ENCODE measurements around the gene ACOT9.
"Not testable (repeated sequence)": the region's sequence is repeated elsewhere in the genome, so short reads cannot be mapped to it uniquely, and the experiment has no call there.

Gene ACOT9

DNA sequence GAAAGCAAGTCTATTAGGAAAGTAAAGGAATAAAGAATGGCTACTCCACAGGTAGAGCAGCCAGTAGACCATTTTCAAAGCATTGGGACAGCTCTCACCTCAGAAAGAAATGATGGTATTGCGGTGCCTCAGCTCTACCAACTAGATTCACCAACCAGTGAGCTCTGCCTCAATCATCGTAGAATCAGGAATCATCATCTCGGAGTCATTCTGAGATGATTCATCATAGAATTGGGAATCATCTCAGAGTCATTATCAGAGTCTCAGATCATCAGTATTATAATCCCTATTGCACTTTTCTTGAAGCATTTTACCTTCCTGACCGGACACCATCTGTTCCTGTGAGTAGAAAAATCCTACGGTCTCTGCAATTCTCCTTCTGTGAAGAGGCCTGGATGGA lies 22.4 kb upstream of the ACOT9 start:
- DNase-seq (ENCODE audit: low read depth) = no peak

DNA sequence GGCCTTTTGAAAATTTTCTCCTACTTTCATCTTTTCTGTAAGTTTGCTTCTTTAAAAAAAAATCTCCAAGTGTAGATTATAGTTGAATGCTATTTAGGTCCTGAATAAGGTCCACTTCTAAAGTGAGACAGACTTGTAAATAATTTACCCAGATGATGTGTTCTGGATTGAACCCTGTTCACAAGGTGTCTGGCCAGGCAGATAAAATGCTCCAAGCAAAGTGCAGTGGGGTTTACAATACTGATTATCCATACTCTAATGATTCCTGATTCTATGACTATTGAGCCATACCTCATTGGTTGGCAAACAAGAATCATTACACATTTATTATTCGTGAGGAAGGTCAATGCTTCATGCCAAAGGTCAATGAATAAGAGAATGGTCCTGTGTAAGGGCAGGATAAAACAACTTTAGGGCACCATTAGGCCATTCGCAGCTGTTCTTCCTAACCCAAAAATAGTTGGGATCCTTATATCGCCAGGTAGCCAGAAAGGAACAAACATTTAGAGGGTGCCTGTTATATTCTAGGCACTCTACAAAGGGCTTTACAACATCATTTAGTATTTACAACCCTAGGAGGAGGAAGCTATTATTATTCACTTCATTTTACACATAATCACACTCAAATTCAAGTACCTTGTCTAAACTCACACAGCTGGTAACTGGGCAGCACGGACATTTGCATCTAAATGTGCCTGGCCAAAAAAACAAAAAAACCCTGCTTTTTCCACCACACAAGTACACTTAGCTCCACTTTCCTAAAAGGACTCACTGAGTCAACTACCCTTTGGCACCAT lies 21.3 kb upstream of the ACOT9 start:
- DNase-seq (ENCODE audit: low read depth) = no peak

DNA sequence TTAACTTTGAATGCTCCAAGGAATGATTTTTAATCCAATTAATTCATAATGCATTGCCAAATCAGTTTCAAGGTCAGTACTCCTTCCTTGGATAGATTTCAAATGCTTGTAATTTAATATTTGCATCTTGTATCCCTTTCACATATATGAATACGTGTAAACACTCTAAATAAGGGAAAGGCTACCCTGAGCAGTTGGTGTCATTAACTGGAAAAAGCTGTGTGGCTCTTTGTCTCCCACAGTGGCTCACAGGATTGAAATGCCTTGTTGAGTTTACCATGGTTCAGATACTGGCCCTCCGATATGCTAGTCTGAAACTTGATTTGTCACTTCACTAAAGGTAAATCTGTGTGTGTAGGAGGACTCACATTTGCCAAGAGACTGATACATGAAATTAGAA lies 16.7 kb upstream of the ACOT9 start:
- no peak for DNase-seq (ENCODE audit: low read depth)

DNA sequence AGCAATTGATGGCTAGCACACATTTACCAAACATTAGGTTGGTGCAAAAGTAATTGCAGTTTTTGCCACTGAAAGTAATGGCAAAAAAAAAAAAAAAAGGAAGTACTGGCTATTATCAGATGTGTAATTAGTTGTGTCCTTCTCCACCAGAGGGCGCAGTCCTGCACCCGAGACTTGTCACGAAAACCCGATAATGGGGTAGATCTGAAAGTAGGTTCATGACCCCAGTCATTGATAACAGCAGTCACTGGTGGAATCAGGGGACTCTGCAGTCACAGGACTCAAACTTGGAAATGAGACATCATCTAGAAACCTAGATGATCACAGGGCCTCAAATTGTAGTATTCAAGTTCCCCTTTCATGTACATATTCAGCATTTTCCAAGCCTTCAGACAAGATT lies 13.1 kb upstream of the ACOT9 start:
- DNase-seq (ENCODE audit: low read depth) = peak; percentile 22

DNA sequence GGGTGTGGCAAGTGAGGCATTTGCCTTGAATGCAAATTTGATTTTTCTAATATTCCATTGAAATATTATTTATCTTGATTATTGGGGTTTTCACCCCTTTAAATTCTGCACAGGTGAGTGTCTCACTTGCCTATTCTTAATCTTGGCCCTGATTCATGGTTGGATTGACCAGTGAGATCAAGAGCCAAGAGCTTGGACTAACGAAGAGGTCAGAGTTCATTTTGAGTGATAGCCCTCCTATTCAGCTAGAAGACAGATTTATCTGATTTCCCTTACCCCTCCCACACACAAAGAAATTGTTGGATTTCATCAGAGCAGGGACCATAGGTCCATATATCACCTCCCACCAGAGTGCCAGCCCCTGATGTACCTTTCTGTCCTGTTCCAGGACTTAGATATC lies 11.6 kb upstream of the ACOT9 start:
- DNase-seq (ENCODE audit: low read depth) = no peak

DNA sequence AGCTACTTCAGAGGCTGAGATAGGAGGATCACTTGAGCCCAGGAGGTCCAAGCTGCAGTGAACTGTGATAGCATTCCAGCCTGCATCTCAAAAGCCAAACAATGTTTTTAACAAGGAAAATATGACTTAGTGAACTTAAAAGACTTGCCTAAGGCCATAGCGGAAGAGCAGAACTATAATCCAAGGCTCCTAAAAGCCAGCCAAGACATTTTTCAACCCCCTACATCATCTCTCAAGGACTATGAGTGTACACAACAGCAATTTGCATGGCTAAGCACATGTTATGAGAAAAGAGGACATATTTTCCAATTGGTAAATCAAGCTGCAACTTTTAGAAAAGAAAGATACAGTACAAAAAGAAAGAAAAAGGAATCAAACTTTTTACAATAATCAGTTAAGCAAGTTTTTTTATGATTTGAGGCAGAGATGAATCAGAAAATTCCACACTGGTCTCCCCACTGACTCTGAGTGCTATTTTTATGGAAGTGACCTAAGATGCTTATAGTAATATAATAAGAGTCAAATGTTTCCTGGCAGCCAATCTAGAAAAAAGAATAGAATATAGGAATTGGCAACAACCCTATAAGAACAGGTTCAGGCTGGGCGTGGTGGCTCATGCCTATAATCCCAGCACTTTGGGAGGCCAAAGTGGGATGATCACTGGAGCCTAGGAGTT lies 9.8 kb upstream of the ACOT9 start:
- DNase-seq (ENCODE audit: low read depth) = no peak

DNA sequence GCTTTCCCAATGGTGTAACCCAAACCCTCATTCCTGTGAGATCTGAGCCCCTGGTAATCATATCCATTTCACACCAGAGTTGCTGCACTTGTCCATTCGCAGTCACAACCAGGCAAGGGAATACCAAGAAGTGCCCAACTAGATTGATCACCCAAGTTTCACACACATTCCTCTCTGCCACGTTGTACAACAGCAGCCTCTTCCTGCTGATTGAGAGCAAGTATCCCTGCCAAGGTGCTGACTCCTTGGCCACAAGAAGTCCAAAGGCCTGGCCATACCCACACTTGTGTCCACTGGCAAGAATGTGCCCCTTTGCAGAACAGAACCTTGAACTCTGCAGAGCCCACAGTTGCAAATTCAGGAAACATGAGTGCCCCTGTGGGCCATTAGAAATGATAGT lies 6.5 kb upstream of the ACOT9 start:
- no peak for DNase-seq (ENCODE audit: low read depth)

DNA sequence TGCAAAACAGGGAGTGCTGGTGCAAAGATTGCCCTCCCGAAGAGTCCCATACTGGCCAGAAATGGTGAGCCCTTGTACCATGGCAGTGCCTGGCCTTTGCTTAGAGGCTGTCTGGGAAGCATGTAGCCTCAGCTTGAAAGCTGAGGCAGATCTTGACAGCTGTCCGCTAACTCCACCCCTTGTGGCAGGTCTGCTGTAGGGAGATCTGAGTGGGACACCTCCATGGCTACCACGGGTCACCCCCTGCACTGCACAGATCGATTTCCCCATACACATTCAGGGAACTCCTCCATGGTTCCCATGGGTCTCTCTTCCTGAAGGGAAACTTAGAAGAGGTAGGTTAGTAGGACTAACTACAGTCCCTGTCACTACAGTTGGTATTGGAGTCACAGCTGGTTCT lies 6.1 kb upstream of the ACOT9 start:
- DNase-seq (ENCODE audit: low read depth) = no peak

DNA sequence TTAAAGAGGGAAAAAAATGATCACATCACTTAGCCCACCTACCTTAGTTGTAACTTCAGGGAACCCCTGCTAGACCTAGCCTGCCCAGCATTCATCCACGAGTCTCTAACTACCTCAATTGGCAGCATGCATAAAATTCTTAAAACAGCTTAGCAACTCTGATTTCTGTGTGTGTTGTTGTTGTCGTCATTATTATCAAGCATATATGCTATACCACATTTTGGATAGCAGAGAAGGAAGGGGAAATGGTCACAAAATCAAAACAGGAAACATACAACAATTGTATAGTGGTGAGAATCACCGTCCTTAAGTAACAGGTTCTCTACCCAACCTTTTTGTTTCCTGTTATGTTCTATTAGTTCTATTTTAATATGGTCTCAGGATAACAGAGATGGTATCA lies 2.7 kb upstream of the ACOT9 start:
- DNase-seq (ENCODE audit: low read depth) = no peak

DNA sequence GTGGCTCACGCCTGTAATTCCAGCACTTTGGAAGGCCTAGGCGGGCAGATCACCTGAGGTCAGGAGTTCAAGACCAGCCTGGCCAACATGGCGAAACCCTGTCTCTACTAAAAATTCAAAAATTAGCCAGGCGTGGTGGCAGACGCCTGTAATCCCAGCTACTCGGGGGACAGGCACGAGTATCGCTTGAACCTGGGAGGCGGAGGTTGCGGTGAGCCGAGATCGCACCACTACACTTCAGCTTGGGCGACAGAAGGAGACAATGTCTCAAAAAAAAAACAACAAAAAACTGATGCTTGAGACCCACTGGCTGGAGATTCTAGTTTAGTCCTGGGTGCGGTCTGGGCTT lies 521 bp upstream of the ACOT9 start:
- DNase-seq (ENCODE audit: low read depth) = not testable (repeated sequence)

DNA sequence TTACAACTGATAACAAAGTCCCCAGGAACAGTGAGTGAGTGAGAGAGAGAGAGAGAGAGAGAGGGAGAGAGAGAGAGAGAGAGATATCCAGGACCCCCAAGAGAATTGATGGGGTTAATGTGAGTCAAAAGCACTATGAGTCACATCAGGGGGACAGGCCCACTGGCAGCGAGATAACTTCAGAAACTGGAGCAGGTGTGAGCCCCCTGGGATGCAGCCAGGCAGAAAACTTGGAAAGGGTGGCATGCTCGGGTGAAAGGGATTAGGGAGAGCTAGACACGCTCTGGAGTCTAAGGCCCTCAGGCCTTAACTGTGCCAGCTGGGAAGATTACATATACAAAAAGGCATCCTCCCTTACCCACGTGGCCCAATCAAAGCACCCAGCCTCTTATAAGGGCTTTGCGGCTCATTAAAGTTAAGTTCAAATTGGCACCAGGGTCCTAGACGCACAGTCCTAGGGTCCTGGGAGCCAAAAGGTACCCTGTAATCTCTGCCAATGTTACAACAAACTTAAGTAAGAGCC lies 841 bp downstream of the ACOT9 start:
- no peak for DNase-seq (ENCODE audit: low read depth)

DNA sequence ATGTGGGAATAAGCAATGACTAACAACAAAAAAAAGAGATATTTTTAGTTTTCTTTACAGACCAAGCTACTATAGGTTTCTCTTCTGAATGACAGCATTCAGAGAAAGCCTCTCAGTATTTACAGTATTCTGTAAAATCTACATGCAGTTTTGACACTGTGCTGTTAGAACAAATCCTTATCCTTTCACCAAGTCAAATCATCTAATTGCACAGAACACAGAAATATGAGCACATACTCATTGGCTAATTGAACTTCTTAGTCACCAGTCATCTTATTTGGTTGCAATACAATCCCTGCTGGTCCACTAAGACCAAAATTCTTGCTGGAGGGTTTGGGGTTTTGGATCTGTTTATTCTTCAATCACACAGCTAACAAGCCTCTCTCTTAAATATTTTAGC lies 5.7 kb downstream of the ACOT9 start:
- no peak for DNase-seq (ENCODE audit: low read depth)

DNA sequence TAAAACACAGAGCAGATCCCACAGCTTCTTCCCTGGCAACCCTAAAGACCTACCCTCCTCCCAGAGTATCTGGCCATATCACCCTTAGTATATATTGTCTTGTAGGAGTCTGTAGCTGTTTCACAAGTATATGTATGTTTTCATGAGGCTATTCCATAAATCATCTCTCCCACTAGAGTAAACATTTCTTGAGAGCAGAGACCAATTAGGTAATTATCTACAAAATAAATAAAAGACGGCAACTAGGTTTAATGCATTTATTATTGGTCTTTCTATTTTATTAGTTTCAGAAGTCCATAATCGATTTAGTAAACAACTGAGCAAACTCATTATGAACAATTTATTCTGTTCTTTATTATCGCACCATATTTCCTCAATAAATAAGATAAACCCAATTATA lies 7.0 kb downstream of the ACOT9 start:
- DNase-seq (ENCODE audit: low read depth) = no peak

DNA sequence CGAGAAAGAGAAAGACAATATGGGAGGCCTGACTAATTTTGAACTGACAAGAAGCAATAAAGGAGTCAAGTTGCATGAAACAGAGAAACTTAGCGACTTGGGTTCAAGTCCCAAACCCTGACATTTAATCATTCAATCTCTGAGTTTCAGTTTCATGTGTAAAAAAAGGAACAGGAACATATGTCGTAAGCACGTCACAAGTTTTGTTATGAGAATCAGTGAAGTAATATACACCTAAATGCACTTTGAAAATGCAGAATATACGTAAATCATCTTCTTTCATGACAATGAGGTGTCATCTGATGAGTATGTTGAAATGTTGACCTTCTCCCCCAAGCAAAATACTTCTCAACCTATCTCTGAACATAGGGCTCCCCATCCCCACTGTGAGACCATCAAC lies 10.4 kb downstream of the ACOT9 start:
- DNase-seq (ENCODE audit: low read depth) = no peak

DNA sequence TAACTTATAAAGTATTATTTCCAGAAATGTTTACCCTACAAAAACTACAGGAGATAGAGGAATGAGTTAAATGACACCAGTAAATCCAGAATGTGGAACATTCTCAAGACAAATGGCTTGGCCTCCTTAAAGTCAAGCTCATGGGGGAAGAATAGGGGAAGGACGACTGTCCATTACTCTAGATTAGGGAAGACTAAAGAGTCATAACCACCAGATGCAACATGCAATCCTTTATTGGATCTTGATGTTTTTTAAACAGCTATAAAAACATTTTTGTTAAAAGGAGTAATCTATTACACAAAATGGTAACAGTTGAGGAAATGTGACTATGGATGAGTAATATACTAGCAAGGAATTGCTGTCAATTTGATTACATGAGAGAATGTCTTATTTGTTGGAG lies 11.1 kb downstream of the ACOT9 start:
- no peak for DNase-seq (ENCODE audit: low read depth)

DNA sequence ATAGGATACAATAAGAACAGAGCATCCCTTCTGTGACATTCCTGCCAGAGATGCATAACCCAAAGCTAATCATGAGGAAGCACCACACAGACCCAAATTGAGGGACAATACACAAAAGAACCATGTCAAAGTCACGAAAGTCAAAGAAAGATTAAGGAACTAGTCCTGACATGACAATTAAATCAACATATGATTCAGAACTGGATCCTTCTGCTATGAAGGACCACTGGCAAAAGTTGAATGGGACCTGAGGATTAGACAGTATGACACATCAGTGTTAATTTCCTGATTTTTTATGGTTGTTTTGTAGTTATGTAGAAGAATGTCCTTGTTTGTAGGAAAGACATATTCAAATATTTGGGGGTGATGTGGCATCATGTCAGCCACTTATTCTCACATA lies 13.9 kb downstream of the ACOT9 start:
- DNase-seq (ENCODE audit: low read depth) = no peak

DNA sequence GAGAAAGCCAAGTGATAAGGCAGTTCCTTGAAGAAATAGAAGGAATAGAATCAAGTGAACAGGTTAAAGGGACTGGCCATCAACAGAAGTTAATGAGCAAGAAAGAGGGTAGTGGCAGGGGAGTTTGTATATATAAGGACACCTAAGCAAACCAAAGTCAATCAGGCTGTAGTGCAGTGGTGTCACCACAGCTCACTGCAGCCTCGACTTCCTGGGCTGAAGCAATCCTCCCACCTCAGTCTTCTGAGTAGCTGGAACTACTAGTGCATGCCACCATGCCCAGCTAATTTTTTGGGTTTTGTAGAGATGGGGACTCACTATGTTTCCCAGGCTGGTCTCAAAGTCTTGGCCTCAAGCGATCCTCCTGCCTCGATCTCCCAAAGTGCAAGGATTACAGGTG lies 15.9 kb downstream of the ACOT9 start:
- DNase-seq (ENCODE audit: low read depth) = no peak

DNA sequence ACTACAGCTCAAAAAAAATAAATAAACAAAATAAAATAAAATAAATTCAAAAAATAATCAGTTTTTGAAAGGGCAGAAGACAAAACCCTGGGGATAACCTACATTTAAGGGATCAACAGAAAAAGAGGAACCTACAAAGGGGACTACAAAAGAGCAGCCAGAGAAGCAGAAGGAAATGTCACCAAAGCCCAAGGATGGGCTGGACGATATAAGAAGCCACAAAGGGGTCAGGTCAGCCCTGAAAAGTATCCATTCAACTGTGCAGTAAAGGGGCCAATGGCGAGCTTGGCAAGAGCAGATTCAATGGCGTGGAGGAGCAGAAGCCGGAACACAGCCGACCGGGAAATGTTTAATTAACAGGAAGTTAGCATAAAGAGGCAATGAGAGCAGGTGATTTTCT lies 16.9 kb downstream of the ACOT9 start:
- DNase-seq (ENCODE audit: low read depth) = no peak

DNA sequence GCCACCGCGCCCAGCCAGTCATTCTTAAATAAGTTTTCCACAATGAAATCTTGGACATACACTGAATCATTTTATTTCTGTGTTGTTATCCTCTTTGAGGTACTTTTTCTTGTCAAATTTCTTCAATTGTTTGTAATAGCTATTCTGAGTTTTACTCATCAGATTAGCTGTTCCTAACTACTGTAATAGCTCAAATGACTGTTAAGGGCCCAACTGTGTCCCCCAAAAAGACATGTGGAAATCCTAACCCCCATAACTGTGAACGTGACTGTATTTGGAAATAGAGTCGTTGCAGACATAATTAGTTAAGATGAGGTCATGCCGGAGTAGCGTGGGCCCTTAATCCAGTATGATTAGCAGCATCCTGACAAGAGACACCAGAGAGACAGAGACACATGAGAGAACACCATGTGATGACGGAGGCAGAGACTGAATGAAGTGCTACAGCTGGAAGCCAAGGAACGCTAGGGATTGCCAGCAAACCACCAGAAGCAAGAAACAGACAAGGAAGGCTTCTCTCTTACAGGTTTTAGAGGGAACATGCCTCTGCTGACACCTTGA lies 22.9 kb downstream of the ACOT9 start:
- no peak for DNase-seq (ENCODE audit: low read depth)

DNA sequence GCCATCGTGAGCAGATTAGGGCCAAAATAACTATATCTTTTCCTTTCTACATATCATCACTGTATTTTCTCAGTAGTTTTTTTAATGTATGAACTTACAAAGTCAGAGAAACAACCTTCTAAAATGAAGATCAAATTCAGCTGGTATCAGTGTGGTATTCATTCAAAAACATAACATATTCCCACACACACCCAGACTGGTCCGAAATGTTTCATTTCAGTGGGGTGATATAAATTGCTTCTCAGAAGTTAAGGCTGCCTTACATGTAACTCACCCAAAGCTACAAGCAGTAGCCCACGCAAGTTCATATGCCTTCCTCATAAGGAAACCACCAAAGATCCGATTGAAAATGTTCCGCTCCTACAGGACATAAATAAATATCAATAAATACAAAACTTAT lies 37.8 kb downstream of the ACOT9 start:
- DNase-seq (ENCODE audit: low read depth) = no peak

DNA sequence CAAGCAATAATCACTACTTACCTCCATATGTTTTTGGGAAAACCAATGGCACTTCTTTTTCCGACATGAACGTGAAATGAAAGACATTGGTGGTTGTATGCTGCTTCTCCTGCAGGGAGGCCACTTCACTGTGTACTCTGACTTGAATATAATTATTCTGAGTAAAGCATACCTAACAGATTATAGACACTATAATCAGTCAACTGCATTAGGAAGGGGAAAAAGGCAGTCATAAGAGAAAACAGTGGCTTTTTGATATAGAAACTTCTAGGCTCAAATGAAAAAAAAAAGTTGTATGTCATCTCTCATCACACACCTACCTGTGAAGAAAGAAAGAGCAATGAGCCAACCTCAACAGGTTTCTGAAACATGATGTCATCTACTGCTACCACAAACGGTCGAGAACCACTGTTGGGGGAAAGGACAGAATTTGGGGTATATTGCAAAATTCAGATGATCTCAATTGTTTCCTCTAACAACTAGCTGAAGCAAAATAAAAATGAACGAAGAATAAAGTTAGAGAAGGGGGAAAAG lies 38.3 kb downstream of the ACOT9 start:
- no peak for DNase-seq (ENCODE audit: low read depth)

DNA sequence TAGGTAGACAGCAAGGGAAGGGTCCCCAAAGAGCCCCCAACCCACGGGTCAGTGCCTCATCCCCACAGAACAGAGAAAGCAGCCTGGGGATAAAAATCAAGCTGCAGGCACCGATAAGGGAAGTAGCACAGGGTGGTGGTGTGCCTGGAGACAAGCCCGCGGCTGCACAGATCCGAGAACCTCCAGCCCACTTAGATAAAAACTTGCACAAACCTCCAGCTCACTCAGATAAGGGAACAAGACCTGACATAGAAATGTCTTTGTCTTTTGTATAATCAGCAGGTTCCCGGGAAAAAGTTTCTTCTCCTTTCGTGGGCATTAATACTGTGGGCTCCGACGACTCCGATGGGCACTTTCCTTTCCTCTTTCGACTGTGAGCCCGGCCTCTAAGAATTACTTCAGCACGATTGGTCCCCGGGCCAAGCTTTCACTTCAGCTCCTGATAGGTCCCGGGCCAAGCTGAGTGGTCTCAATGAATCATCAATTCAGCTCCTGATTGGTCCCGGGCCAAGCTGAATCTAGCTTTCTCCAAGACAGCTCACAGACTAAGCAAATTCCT lies 43.4 kb downstream of the ACOT9 start:
- peak; percentile 9 for DNase-seq (ENCODE audit: low read depth)

DNA sequence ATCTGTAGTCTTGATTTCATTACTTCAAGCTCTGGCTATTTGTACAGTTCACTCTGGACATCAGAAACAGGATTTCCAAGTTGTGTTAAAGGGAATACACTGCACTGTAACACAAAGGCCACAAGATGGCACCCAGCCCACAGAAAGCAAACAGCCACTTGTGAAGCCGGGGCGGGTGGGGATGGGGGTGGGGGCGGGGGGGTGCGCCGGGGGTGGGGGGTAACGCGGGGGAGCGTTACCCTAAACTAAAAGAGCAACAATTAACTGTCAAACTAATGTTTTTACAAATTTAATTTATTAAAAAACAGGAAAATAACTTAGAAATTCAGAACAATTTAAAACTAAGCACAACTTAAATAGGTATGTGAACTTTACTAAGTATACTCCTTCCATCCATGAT lies 48.5 kb downstream of the ACOT9 start:
- DNase-seq (ENCODE audit: low read depth) = peak; percentile 15
